HFFc6 (cell line): ENCODE data around the gene GALNT7. TPM values are rescaled to one million over a fixed set of nuclear protein-coding genes. Genes with fewer than 3 reads are reported as not detected.

Experiments used
- DNase-seq: peaks from one replicate; pipeline ENCODE4 v3.0.0-alpha.2; 2018
- H3K27ac Mint-ChIP-seq: 2 replicates; pipeline ENCODE4 v1.8.0; 2020; ENCODE audit warnings: mild to moderate bottlenecking, mixed read lengths
- H3K27me3 Mint-ChIP-seq: 2 replicates; pipeline ENCODE4 v1.8.0; 2021; ENCODE audit warnings: mild to moderate bottlenecking, moderate library complexity, mixed read lengths; ENCODE audit not compliant: insufficient read depth
- H3K36me3 Mint-ChIP-seq: 2 replicates; pipeline ENCODE4 v1.8.0; 2021; ENCODE audit warnings: low read depth, mixed read lengths
- H3K4me1 Mint-ChIP-seq: 2 replicates; pipeline ENCODE4 v1.8.0; 2020; ENCODE audit warnings: low read depth, mixed read lengths
- H3K4me3 Mint-ChIP-seq: 2 replicates; pipeline ENCODE4 v1.8.0; 2020; ENCODE audit warnings: mild to moderate bottlenecking, moderate library complexity, mixed read lengths
- H3K9me3 Mint-ChIP-seq: 2 replicates; pipeline ENCODE4 v1.8.0; 2020; ENCODE audit warnings: mild to moderate bottlenecking, mixed read lengths
- CTCF ChIP-seq: fragments of 200-600 bp; sonication (generic); IDR thresholded peaks from 2 replicates; pipeline ENCODE4 v1.5.0; 2021; ENCODE audit warnings: antibody characterized with exemption, mild to moderate bottlenecking
- total RNA-seq, 6 experiments: library from RNA; stranded (reverse); fragmentation: NEBNext Ultra II Directional; extraction: Animal tissue kit (Norgen Biotek cat#: 25700); gene quantifications; 2 replicates in 1 of 6; 3 replicates in 5 of 6; pipeline ENCODE4 v1.2.3, GENCODE V29; 2021

GALNT7 gene
- total RNA-seq, 6 experiments from 2014 or later: 10.9 to 24.3 (median 23.0) TPM

GRCh38 chr4:173153445-173153844, 15.2 kb upstream of the GALNT7 start:
- no peaks in the 10 kb centered on the region for H3K9me3 Mint-ChIP-seq

GRCh38 chr4:173159791-173160190, 8.8 kb upstream of the GALNT7 start:
- Mint-ChIP-seq H3K4me3 (no peak overlapping the region), H3K36me3 (no peaks in the 10 kb centered on the region), H3K9me3 (no peaks in the 10 kb centered on the region), H3K4me1 (no peaks in the 10 kb centered on the region; the same call in 1 of the 2 replicates), H3K27ac (no peak overlapping the region), H3K27me3 (no peaks in the 10 kb centered on the region)
- TF ChIP-seq CTCF: no peak
- DNase-seq: no peak

More at GRCh38 chr4:173153445-173153844, 15.2 kb upstream of the GALNT7 start:
- Mint-ChIP-seq H3K27me3 (no peaks in the 10 kb centered on the region), H3K27ac (no peak overlapping the region), H3K4me3 (no peak overlapping the region), H3K36me3 (no peaks in the 10 kb centered on the region), H3K4me1 (no peaks in the 10 kb centered on the region)
- DNase-seq: no peak
- no peak for TF ChIP-seq CTCF

- Mint-ChIP-seq H3K36me3 (no peaks in the 10 kb centered on the region), H3K4me3 (no peak overlapping the region), H3K27ac (no peak overlapping the region), H3K9me3 (no peaks in the 10 kb centered on the region), H3K4me1 (no peaks in the 10 kb centered on the region; the same call in 1 of the 2 replicates), H3K27me3 (no peaks in the 10 kb centered on the region)
- TF ChIP-seq CTCF: no peak
- DNase-seq: no peak
Measured at GRCh38 chr4:173160871-173161270, 7.7 kb upstream of the GALNT7 start.

GRCh38 chr4:173161311-173161710, 7.3 kb upstream of the GALNT7 start:
- Mint-ChIP-seq H3K9me3 (no peaks in the 10 kb centered on the region), H3K27ac (no peak overlapping the region), H3K4me3 (no peak overlapping the region), H3K4me1 (no peaks in the 10 kb centered on the region; the same call in 1 of the 2 replicates), H3K27me3 (no peaks in the 10 kb centered on the region), H3K36me3 (no peaks in the 10 kb centered on the region)
- DNase-seq: no peak
- TF ChIP-seq CTCF: no peak

GRCh38 chr4:173165706-173166105, 2.9 kb upstream of the GALNT7 start:
- peaks cover 16% of the 10 kb centered on the region for H3K4me1 Mint-ChIP-seq
- no peak for DNase-seq
- no peaks in the 10 kb centered on the region; the same call in 1 of the 2 replicates for H3K27me3 Mint-ChIP-seq
- H3K27ac Mint-ChIP-seq: no peak overlapping the region
- no peaks in the 10 kb centered on the region for H3K9me3 Mint-ChIP-seq
- TF ChIP-seq CTCF: no peak
- no peaks in the 10 kb centered on the region for H3K36me3 Mint-ChIP-seq
- no peak overlapping the region for H3K4me3 Mint-ChIP-seq

GRCh38 chr4:173166491-173166890, 2.1 kb upstream of the GALNT7 start:
- H3K9me3 Mint-ChIP-seq: no peaks in the 10 kb centered on the region
- TF ChIP-seq CTCF: no peak
- no peak overlapping the region for H3K27ac Mint-ChIP-seq
- peaks cover 24% of the 10 kb centered on the region for H3K4me1 Mint-ChIP-seq
- no peaks in the 10 kb centered on the region for H3K36me3 Mint-ChIP-seq
- no peak overlapping the region for H3K4me3 Mint-ChIP-seq
- DNase-seq: no peak
- no peaks in the 10 kb centered on the region; the same call in 1 of the 2 replicates for H3K27me3 Mint-ChIP-seq
